BJ (cell line): ENCODE results near the gene MRAS. TPM values are rescaled to one million over a fixed set of nuclear protein-coding genes. Genes with fewer than 3 reads are reported as not detected.

Experiments used
- CTCF ChIA-PET: fragments of 350-600 bp; formaldehyde crosslinking; extraction: SDS; loops from one replicate; lab custom pipeline; 2021; ENCODE audit warnings: antibody characterized with exemption, inconsistent platforms; lab: Yijun Ruan, JAX
- POLR2A ChIA-PET: fragments of 300-600 bp; sonication (Branson Sonifier 250); formaldehyde crosslinking; extraction: SDS; loops from one replicate; lab custom pipeline; 2021; ENCODE audit warnings: antibody characterized with exemption; lab: Charles Lee
- DNase-seq: peaks from one replicate; pipeline ENCODE4 v3.0.0-alpha.2; 2011; ENCODE audit warnings: low read depth
- H3K27me3 ChIP-seq: 2 replicates; pipeline ENCODE4 v1.6.0; 2011; ENCODE audit warnings: low read length; ENCODE audit not compliant: control insufficient read depth, insufficient read depth
- H3K36me3 ChIP-seq: 2 replicates; pipeline ENCODE4 v1.5.1; 2011; ENCODE audit warnings: low read length; ENCODE audit not compliant: control insufficient read depth, insufficient read depth
- H3K4me3 ChIP-seq: 2 replicates; pipeline ENCODE4 v1.5.1; 2011; ENCODE audit warnings: low read depth, mild to moderate bottlenecking, control low read depth, low read length
- CTCF ChIP-seq: IDR thresholded peaks from 2 replicates; pipeline ENCODE4 v1.5.1; 2011; ENCODE audit warnings: low read depth, mild to moderate bottlenecking, control low read depth, inconsistent platforms, low read length, moderate library complexity; ENCODE audit not compliant: insufficient read depth
- polyA plus RNA-seq: library from polyadenylated mRNA; depleted of rRNA; stranded (reverse); fragments of >200 nt; gene quantifications from 2 replicates; pipeline ENCODE4 v1.2.3, GENCODE V29; 2011

Gene MRAS
- polyA plus RNA-seq, 1 experiment: 99.8 TPM

GRCh38 chr3:138399766-138400165 is 51.4 kb downstream of the MRAS start:
- H3K36me3 ChIP-seq: peaks cover 26% of the 10 kb centered on the region
- no peak for TF ChIP-seq CTCF
- DNase-seq: no peak
- CTCF ChIA-PET: interaction anchor here (1.2 to 4.9 kb wide), 3 partner anchors 14 to 71 kb away, joined by 3 to 30 read pairs (median 7); no protein-coding TSS in a partner anchor
- no peak overlapping the region for H3K4me3 ChIP-seq
- H3K27me3 ChIP-seq: no peaks in the 10 kb centered on the region
- POLR2A ChIA-PET: no interaction called here

GRCh38 chr3:138400651-138401070 is 52.3 kb downstream of the MRAS start:
- DNase-seq: no peak
- ChIA-PET CTCF (interaction anchor here (1.7 to 4.9 kb wide), 3 partner anchors 11 to 17 kb away, joined by 5 to 30 read pairs (median 7); no protein-coding TSS in a partner anchor), POLR2A (no interaction called here)
- no peak for TF ChIP-seq CTCF
- Histone ChIP-seq H3K36me3 (peaks cover 26% of the 10 kb centered on the region), H3K4me3 (no peak overlapping the region), H3K27me3 (no peaks in the 10 kb centered on the region)

GRCh38 chr3:138401834-138402233 is 53.5 kb downstream of the MRAS start:
- no peak for DNase-seq
- no peaks in the 10 kb centered on the region for H3K27me3 ChIP-seq
- H3K36me3 ChIP-seq: peaks cover 26% of the 10 kb centered on the region
- TF ChIP-seq CTCF: no peak
- POLR2A ChIA-PET: no interaction called here
- CTCF ChIA-PET: interaction anchor here (1.7 to 4.9 kb wide), 2 partner anchors 9 to 16 kb away, joined by 5 to 30 read pairs; no protein-coding TSS in a partner anchor
- no peak overlapping the region for H3K4me3 ChIP-seq

GRCh38 chr3:138404121-138404520 is 55.7 kb downstream of the MRAS start:
- ChIA-PET POLR2A (no interaction called here), CTCF (interaction anchor here (1.3 kb wide), 1 partner anchor 13 kb away, joined by 5 read pairs; no protein-coding TSS in a partner anchor)
- TF ChIP-seq CTCF: no peak
- H3K4me3 ChIP-seq: no peak overlapping the region
- no peaks in the 10 kb centered on the region for H3K27me3 ChIP-seq
- peaks cover 22% of the 10 kb centered on the region for H3K36me3 ChIP-seq
- no peak for DNase-seq

- no peak for DNase-seq
- H3K27me3 ChIP-seq: no peaks in the 10 kb centered on the region
- ChIA-PET CTCF (interaction anchor here (1.3 to 4.7 kb wide), 2 partner anchors 12 to 13 kb away, joined by 5 to 27 read pairs; no protein-coding TSS in a partner anchor), POLR2A (no interaction called here)
- H3K4me3 ChIP-seq: no peak overlapping the region
- no peak for TF ChIP-seq CTCF
- peaks cover 18% of the 10 kb centered on the region for H3K36me3 ChIP-seq
Measured at GRCh38 chr3:138405001-138405400, 56.6 kb downstream of the MRAS start.
